Measurements from ENCODE around the gene CNTLN. TPM values are rescaled to one million over a fixed set of nuclear protein-coding genes. Genes with fewer than 3 reads are reported as not detected.
A peak's percentile ranks its signal among the peaks of the same experiment; 100 is the strongest.

The CNTLN gene
- total RNA-seq, 4 donors from 2014 or later, result 3.0 to 7.6 (median 3.7) TPM

DNA sequence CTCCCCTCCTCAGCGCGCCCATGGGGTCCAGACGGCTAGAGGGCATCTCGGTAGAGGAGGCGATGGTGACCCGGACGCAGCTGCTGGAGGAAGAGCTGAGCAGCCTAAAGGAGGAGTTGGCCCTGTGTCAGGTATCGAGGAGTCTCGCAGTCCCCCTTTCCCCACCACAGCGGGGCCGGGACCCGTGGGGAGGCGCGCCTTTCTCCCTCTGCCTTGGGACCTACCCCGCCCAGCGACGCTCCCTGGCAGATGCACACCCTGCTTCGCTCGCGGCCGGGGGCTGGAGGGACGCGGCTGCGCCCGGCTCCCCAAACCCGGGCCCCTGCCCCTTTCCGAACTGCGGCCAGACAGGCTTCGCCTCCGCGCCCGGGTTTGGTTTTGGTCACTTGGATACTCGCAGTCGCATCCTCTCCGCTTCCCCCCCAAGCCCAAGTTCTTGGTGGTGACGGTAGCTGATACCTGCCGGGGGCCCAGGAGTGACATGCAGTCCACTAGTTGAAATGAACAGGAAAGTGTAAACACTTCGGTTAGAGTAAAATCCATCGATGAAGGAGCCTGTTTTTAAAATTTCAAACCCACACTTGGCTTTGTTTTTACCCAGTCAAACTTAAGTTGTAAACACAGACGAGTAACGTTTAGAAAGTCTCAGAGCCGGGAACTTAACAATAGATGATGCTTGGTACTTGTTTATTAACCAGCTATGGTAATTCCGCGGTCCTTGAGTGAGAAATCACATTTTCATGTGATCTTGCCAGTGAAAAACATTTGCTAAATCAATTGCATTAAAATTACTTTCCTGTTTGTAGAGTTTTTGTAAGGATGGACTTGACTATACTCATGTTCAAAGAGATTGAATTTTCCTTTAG lies 688 bp downstream of the CNTLN start:
- H3K27ac ChIP-seq, result peak overlapping the region; percentile 82
- peaks cover 10% of the 10 kb centered on the region for H3K4me1 ChIP-seq
- DNase-seq (ENCODE audit: low spot score in 2 of 2), result peak; percentile 74 to 80
- 2% methylated on average over 25 of the region's 44 CpGs for WGBS
- TF ChIP-seq, protein P1, sequence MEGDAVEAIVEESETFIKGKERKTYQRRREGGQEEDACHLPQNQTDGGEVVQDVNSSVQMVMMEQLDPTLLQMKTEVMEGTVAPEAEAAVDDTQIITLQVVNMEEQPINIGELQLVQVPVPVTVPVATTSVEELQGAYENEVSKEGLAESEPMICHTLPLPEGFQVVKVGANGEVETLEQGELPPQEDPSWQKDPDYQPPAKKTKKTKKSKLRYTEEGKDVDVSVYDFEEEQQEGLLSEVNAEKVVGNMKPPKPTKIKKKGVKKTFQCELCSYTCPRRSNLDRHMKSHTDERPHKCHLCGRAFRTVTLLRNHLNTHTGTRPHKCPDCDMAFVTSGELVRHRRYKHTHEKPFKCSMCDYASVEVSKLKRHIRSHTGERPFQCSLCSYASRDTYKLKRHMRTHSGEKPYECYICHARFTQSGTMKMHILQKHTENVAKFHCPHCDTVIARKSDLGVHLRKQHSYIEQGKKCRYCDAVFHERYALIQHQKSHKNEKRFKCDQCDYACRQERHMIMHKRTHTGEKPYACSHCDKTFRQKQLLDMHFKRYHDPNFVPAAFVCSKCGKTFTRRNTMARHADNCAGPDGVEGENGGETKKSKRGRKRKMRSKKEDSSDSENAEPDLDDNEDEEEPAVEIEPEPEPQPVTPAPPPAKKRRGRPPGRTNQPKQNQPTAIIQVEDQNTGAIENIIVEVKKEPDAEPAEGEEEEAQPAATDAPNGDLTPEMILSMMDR (IDR thresholded peaks at IDR 0.05), result no peak
- TF ChIP-seq EP300 (IDR thresholded peaks at IDR 0.05), result no peak
- H3K27me3 ChIP-seq, result no peaks in the 10 kb centered on the region
- no peaks in the 10 kb centered on the region for H3K9me3 ChIP-seq
- H3K36me3 ChIP-seq, result no peaks in the 10 kb centered on the region
- peak overlapping the region; percentile 89 for H3K4me3 ChIP-seq

DNA sequence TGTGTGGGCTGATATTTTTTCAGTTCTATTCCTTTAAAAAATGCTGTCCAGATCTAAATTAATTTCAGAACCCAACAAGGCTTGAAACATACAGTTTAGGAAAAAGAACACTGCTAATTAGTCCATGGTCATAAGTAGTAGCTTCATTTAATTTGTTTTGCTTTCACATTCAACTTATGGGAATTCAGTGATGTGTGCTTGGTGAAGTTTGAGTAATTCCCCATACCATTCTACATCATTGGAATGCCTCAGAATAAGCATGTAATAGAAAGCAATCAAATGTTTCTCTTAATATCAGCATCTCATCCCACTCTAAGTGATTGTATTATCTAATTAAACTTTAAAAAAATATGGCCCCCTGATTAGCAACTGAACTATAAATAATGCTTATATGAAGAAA lies 2.7 kb downstream of the CNTLN start:
- H3K27me3 ChIP-seq, result no peaks in the 10 kb centered on the region
- H3K4me1 ChIP-seq, result peaks cover 10% of the 10 kb centered on the region
- TF ChIP-seq, protein P1 (IDR thresholded peaks at IDR 0.05), result no peak
- no peak for TF ChIP-seq EP300 (IDR thresholded peaks at IDR 0.05)
- TF ChIP-seq POLR2AphosphoS5 (IDR thresholded peaks at IDR 0.05), result no peak
- TF ChIP-seq POLR2A (IDR thresholded peaks at IDR 0.05), result no peak
- H3K9me3 ChIP-seq, result no peaks in the 10 kb centered on the region
- H3K27ac ChIP-seq, result no peak overlapping the region
- DNase-seq (ENCODE audit: low spot score in 2 of 2), result no peak
- no peaks in the 10 kb centered on the region for H3K36me3 ChIP-seq
- H3K4me3 ChIP-seq, result no peak overlapping the region

DNA sequence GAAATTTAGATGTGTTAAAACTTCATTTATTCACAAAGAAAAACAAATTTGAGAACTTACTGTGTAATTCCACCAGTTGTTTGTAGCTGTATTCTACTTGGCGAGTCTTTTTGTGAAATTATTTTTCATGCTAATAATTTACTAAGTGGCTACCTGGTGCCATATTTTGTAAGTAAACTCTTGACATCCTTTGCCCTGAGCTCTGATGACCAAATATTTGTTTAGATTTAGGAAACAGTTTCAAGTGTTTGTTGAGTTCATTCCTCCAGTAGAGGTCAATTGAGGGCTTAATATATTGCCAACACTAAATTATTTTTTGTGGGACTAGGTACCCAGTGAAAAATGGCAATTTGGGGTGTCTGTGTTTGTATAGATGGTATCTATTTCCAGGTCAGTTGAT lies 3.7 kb downstream of the CNTLN start:
- 95% methylated on average over 1 of the region's 1 CpG for WGBS
- TF ChIP-seq POLR2A (IDR thresholded peaks at IDR 0.05) (no peak), EP300 (IDR thresholded peaks at IDR 0.05) (no peak), POLR2AphosphoS5 (IDR thresholded peaks at IDR 0.05) (no peak)
- TF ChIP-seq, protein P1 (IDR thresholded peaks at IDR 0.05), result no peak
- DNase-seq (ENCODE audit: low spot score in 2 of 2), result no peak
- peaks cover 10% of the 10 kb centered on the region for H3K4me1 ChIP-seq
- H3K4me3 ChIP-seq, result no peak overlapping the region
- no peaks in the 10 kb centered on the region for H3K9me3 ChIP-seq
- no peaks in the 10 kb centered on the region for H3K36me3 ChIP-seq
- H3K27me3 ChIP-seq, result no peaks in the 10 kb centered on the region
- H3K27ac ChIP-seq, result no peak overlapping the region

DNA sequence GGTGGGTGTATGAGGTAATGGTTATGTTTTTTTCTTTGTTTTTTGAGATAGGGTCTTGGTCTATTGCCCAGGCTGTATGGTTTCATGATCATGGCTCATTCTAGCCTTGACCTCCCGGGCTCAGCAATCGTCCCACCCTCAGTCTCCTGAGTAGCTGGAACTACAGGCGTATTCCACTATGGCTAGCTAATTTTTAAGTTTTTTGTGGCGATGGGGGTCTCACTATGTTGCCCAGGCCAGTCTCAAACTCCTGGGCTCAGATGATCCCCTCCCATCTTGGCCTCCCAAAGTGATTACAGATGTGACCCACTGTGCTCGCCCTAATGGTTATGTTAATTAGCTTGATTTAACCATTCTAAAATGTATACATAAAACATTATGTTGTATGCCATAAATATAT lies 5.6 kb downstream of the CNTLN start:
- Histone ChIP-seq H3K27ac (no peak overlapping the region), H3K36me3 (no peaks in the 10 kb centered on the region), H3K9me3 (no peaks in the 10 kb centered on the region), H3K4me1 (peaks cover 4% of the 10 kb centered on the region), H3K27me3 (no peaks in the 10 kb centered on the region), H3K4me3 (no peak overlapping the region)
- 98% methylated on average over 5 of the region's 5 CpGs for WGBS
- DNase-seq (ENCODE audit: low spot score in 2 of 2), result no peak
- no peak for TF ChIP-seq EP300 (IDR thresholded peaks at IDR 0.05)
- TF ChIP-seq POLR2AphosphoS5 (IDR thresholded peaks at IDR 0.05), result no peak
- TF ChIP-seq, protein P1 (IDR thresholded peaks at IDR 0.05), result no peak
- no peak for TF ChIP-seq POLR2A (IDR thresholded peaks at IDR 0.05)

DNA sequence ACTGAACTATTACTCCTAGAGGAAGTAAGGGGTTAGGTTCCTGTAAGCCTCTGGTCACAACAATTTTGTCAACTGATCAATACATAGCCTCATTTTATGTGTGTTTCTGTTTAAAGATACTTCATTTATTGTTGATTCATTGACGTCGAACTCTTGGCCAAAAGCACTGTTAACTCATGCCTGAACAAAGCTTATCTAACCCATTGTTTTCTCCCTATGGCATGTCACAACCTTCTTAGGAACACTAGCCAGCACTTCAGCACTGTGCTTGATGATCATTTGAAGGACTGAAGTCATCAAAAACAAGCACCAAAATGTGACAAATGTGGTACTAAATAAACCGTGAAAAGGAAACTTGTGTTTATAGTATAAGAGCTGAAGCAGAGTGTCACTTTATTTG lies 13.5 kb downstream of the CNTLN start:
- Histone ChIP-seq H3K27ac (no peak overlapping the region), H3K27me3 (no peaks in the 10 kb centered on the region), H3K4me3 (no peak overlapping the region), H3K9me3 (no peaks in the 10 kb centered on the region), H3K36me3 (peaks cover 13% of the 10 kb centered on the region), H3K4me1 (no peaks in the 10 kb centered on the region)
- TF ChIP-seq, protein P1 (IDR thresholded peaks at IDR 0.05), result no peak
- TF ChIP-seq POLR2A (IDR thresholded peaks at IDR 0.05) (no peak), POLR2AphosphoS5 (IDR thresholded peaks at IDR 0.05) (no peak), EP300 (IDR thresholded peaks at IDR 0.05) (no peak)
- DNase-seq (ENCODE audit: low spot score in 2 of 2), result no peak
- 85% methylated on average over 3 of the region's 3 CpGs for WGBS

All from suprapubic skin (tissue), 4 donors.